H1 (cell line): ENCODE results near the gene GALNT4. TPM values are rescaled to one million over a fixed set of nuclear protein-coding genes. Genes with fewer than 3 reads are reported as not detected.

Experiments used
- ASH2L ChIP-seq: fragments of 200-600, 300-600 bp; sonication (generic); IDR thresholded peaks from one replicate; pipeline ENCODE4 v1.7.1; 2017; ENCODE audit warnings: low read length
- CBX8 ChIP-seq: fragments of 300-800, 300-1000 bp; sonication (generic); IDR thresholded peaks from 2 replicates; pipeline ENCODE4 v1.7.1; 2016; ENCODE audit warnings: low read depth, low read length, borderline replicate concordance
- CHD7 ChIP-seq: fragments of 300-600 bp; sonication (generic); IDR thresholded peaks from 2 replicates; pipeline ENCODE4 v1.7.1; 2012; ENCODE audit warnings: low read length, moderate library complexity, mild to moderate bottlenecking, inconsistent platforms; ENCODE audit not compliant: insufficient replicate concordance
- CREB1 ChIP-seq: IDR thresholded peaks from 2 replicates; pipeline ENCODE4 v1.6.1; 2012; ENCODE audit warnings: inconsistent platforms
- CTBP2 ChIP-seq: IDR thresholded peaks from 2 replicates; pipeline ENCODE4 v1.7.0; 2011; ENCODE audit warnings: borderline replicate concordance, mild to moderate bottlenecking, moderate library complexity, mixed read lengths, low read length; ENCODE audit not compliant: insufficient read depth, insufficient read length
- EP300 ChIP-seq, 2 experiments: IDR thresholded peaks; 1 replicate in 1 of 2; 2 replicates in 1 of 2; pipeline ENCODE4 v1.6.1; 2011 to 2012; ENCODE audit warnings: low read depth in 2 of 2, low read length in 2 of 2, mild to moderate bottlenecking in 2 of 2, borderline replicate concordance in 1 of 2, inconsistent platforms in 1 of 2, moderate library complexity in 1 of 2
- KDM4A ChIP-seq: IDR thresholded peaks from one replicate; pipeline ENCODE4 v1.7.1; 2012; ENCODE audit warnings: low read depth, mild to moderate bottlenecking, moderate library complexity, low read length, inconsistent platforms; ENCODE audit not compliant: severe bottlenecking
- SUZ12 ChIP-seq: fragments of 200-600 bp; sonication (generic); IDR thresholded peaks from 2 replicates; pipeline ENCODE4 v1.6.1; 2012; ENCODE audit warnings: mild to moderate bottlenecking, inconsistent platforms, low read length, moderate library complexity, mixed read lengths
- TAF1 ChIP-seq: IDR thresholded peaks from 2 replicates; pipeline ENCODE4 v1.6.1; 2011; ENCODE audit warnings: mild to moderate bottlenecking, low read depth, low read length
- USF2 ChIP-seq: IDR thresholded peaks from 2 replicates; pipeline ENCODE4 v1.6.1; 2011; ENCODE audit warnings: low read length, improper control_type of control experiment
- polyA plus RNA-seq, 7 experiments: library from polyadenylated mRNA; depleted of rRNA in 3 of 7; stranded (reverse) in 5 of 7; unstranded in 2 of 7; fragments of >200 nt in 5 of 7; fragments of 200-250 nt in 2 of 7; gene quantifications; 1 replicate in 5 of 7; 2 replicates in 1 of 7; 4 replicates in 1 of 7; pipeline versions ENCODE4 v1.2.1 to v1.2.3, GENCODE V29; 2011 to 2013; ENCODE audit warnings: missing spikeins in 2 of 7, mixed read lengths in 2 of 7
- total RNA-seq: library from RNA; stranded (reverse); fragmentation: NEBNext Ultra II Directional; extraction: Animal tissue kit (Norgen Biotek cat#: 25700); gene quantifications from 2 replicates; pipeline ENCODE4 v1.2.1, GENCODE V29; 2021

The GALNT4 gene
- total and polyA plus RNA-seq, 2 of the 8 experiments (the other 6 are each of a cell fraction or from before 2014, with no cell fraction given) = 0.45 to 3.3 TPM

DNA sequence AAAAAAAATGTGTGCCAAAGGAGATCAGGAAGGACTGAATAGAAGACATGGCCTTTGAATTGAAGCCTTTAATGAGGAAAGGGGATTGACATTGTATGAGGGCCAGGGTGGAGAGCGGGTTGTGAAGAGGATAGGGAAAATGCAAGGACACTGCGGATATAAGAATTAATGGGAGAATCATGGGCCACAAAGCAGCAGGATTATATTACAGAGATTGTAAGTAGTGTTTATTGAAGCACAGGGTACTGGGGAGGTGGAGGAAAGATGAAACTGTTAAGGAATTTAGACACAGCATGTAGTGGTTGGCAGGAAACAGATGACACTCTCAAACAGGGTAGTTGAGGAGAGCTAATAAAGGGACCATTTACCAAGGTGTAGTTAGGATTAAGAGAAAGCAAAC, 17.6 kb upstream of the GALNT4 start (continued):
- no peak for TF ChIP-seq CHD7
- TF ChIP-seq ASH2L = no peak
- no peak for TF ChIP-seq TAF1
- TF ChIP-seq CBX8 = no peak
- no peak for TF ChIP-seq EP300 (IDR thresholded peaks at IDR 0.05; ENCODE audit: borderline replicate concordance in 1 of 2, low read depth in 2 of 2, low read length in 2 of 2)
- no peak for TF ChIP-seq CTBP2
- TF ChIP-seq CREB1 = no peak
- TF ChIP-seq KDM4A = no peak
- TF ChIP-seq SUZ12 = no peak
- no peak for TF ChIP-seq USF2
